ENCODE data around the gene UTY. TPM values are rescaled to one million over a fixed set of nuclear protein-coding genes. Genes with fewer than 3 reads are reported as not detected.

Gene UTY
- total RNA-seq, 2 experiments from 2014 or later, result 28.2 to 28.4 TPM

DNA sequence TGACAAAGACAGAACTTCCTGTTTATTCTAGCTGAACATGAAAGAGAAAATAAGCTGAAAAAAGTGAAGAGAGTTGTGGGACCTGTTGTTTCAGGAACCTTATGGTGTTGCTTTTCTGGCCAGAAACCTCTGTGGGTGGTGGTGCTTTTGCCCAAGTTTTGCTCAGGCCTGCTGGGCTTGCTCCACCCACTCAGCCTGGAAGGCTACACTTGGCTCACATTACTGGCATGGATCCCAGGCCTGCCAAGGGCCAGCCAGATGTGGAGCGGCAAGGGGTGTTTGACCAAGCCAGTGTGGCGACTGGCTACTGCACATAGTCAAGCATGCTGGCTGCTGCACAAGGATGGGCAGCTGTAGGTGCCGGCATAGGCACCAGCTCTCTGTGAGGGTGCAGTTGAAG is 245.9 kb downstream of the UTY start:
- CTCF ChIA-PET, result no interaction called here
- peaks cover 11% of the 10 kb centered on the region for H3K9me3 Mint-ChIP-seq
- POLR2A ChIA-PET, result no interaction called here

GRCh38 chrY:13233118-13233517 is 246.7 kb downstream of the UTY start:
- Mint-ChIP-seq H3K9me3 (peaks cover 11% of the 10 kb centered on the region), H3K27me3 (no peaks in the 10 kb centered on the region), H3K4me1 (no peaks in the 10 kb centered on the region), H3K36me3 (ENCODE audit: low read depth) (peaks cover 30% of the 10 kb centered on the region), H3K27ac (no peak overlapping the region), H3K4me3 (no peak overlapping the region)
- POLR2A ChIA-PET, result no interaction called here
- CTCF ChIA-PET, result no interaction called here
- DNase-seq, result no peak

More for the DNA sequence above, 245.9 kb downstream of the UTY start:
- no peak overlapping the region for H3K4me3 Mint-ChIP-seq
- DNase-seq, result no peak
- H3K27me3 Mint-ChIP-seq, result no peaks in the 10 kb centered on the region
- H3K36me3 Mint-ChIP-seq (ENCODE audit: low read depth), result peaks cover 37% of the 10 kb centered on the region
- H3K27ac Mint-ChIP-seq, result no peak overlapping the region
- H3K4me1 Mint-ChIP-seq, result no peaks in the 10 kb centered on the region

GRCh38 chrY:13227354-13227953 is 252.4 kb downstream of the UTY start:
- Mint-ChIP-seq H3K36me3 (ENCODE audit: low read depth) (no peaks in the 10 kb centered on the region), H3K27me3 (peaks cover 2% of the 10 kb centered on the region), H3K4me3 (no peak overlapping the region), H3K27ac (no peak overlapping the region), H3K4me1 (no peaks in the 10 kb centered on the region), H3K9me3 (peaks cover 4% of the 10 kb centered on the region)
- no peak for DNase-seq
- CTCF ChIA-PET, result no interaction called here
- POLR2A ChIA-PET, result no interaction called here

DNA sequence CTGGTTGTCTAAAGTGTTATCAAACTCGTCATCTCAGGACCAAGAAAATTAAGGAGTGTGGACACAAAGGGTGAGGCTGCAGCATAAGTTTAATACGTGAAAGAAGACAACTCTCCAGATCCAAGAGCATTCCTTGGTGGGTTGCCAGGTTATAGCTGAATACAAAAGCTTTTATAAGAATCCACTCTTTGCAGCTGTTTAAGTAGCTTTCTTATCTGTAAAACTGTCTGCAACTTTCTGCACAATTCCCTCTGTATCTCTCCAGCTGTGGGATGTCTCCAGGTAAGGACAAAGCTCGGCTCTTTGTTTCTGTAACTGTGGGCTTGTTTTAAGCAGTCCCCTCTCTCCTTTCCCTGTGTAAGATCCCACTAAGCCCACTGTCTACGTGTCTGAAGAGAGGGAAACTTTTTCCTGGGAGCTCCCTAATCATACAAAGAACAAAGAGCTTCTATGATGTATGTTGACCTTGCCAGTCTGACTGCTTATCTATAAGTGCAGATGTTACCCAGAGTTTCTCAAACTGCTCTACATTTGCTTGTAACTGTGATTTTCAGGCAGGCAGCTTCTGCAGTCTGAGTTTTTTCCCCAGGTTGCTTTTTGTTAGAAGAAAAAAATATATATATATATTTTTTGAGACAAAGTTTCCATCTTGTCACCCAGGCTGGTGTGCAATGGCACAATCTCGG is 268.7 kb downstream of the UTY start:
- Mint-ChIP-seq H3K36me3 (ENCODE audit: low read depth) (no peaks in the 10 kb centered on the region), H3K27ac (no peak overlapping the region), H3K4me3 (no peak overlapping the region), H3K9me3 (no peaks in the 10 kb centered on the region), H3K4me1 (no peaks in the 10 kb centered on the region), H3K27me3 (no peaks in the 10 kb centered on the region)
- DNase-seq, result no peak
- POLR2A ChIA-PET, result no interaction called here
- CTCF ChIA-PET, result no interaction called here

DNA sequence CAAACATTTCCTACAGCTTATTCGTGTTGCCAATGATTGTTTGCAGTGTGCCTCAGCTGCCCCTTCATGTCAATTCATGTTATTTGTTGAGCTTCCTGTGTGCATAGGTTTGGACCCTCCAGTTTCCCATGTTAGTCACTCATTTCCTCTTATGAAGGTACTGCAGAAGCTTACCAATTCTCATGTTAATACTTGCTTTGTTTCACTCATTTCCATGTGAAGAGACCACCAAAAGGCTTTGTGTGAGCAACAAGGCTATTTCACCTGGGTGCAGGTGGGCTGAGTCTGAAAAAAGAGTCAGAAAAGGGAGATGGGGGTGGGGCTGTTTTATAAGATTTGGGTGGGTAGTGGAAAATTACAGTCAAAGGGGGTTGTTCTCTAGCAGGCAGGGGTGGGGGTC is 274.6 kb downstream of the UTY start:
- ChIA-PET POLR2A (interaction anchor here (0.7 kb wide), 1 partner anchor 240 kb away, joined by 4 read pairs; no protein-coding TSS in a partner anchor), CTCF (no interaction called here)
- Mint-ChIP-seq H3K4me1 (no peaks in the 10 kb centered on the region), H3K27me3 (no peaks in the 10 kb centered on the region), H3K36me3 (ENCODE audit: low read depth) (no peaks in the 10 kb centered on the region), H3K4me3 (no peak overlapping the region), H3K9me3 (no peaks in the 10 kb centered on the region), H3K27ac (no peak overlapping the region)
- no peak for DNase-seq

Other genes with a start within 250 kb of the UTY start
- gene TMSB4Y, start 223.9 kb upstream of the UTY start, total RNA-seq, result 1 to 10 TPM in 1 of 2 experiments, under 1 TPM in 1; 0.62 to 1.3 TPM

All from activated CD4-positive, alpha-beta T cell treated with anti-CD3 and anti-CD28 coated beads, Interleukin-2, amount 10 ng/mL, durations not matched to agents 7 days and 5 days (primary cell).